Erythroblast (primary cell): Measurements from ENCODE around the gene NDFIP2.

ENCODE experiments used
- GATA1 ChIP-seq: IDR thresholded peaks from 2 replicates; pipeline ENCODE4 v1.6.1; 2011; ENCODE audit warnings: low read depth, mild to moderate bottlenecking, control low read depth, low read length, moderate library complexity
- POLR2A ChIP-seq: IDR thresholded peaks from 2 replicates; pipeline ENCODE4 v1.6.1; 2011; ENCODE audit warnings: mild to moderate bottlenecking, low read length

GRCh38 chr13:79549355-79550106, 68.6 kb downstream of the NDFIP2 start:
- TF ChIP-seq POLR2A (no peak), GATA1 (no peak)
